Articular chondrocyte of knee joint (primary cell): ENCODE measurements around the gene WDR75. TPM values are rescaled to one million over a fixed set of nuclear protein-coding genes. Genes with fewer than 3 reads are reported as not detected.

Source experiments
- total RNA-seq: library from RNA; depleted of rRNA; stranded (reverse); fragments of >200 nt; gene quantifications from 2 replicates; pipeline ENCODE4 v1.2.3, GENCODE V29; 2012

WDR75 gene
- 43.9 and 44.6 TPM in 2 replicates for total RNA-seq

DNA sequence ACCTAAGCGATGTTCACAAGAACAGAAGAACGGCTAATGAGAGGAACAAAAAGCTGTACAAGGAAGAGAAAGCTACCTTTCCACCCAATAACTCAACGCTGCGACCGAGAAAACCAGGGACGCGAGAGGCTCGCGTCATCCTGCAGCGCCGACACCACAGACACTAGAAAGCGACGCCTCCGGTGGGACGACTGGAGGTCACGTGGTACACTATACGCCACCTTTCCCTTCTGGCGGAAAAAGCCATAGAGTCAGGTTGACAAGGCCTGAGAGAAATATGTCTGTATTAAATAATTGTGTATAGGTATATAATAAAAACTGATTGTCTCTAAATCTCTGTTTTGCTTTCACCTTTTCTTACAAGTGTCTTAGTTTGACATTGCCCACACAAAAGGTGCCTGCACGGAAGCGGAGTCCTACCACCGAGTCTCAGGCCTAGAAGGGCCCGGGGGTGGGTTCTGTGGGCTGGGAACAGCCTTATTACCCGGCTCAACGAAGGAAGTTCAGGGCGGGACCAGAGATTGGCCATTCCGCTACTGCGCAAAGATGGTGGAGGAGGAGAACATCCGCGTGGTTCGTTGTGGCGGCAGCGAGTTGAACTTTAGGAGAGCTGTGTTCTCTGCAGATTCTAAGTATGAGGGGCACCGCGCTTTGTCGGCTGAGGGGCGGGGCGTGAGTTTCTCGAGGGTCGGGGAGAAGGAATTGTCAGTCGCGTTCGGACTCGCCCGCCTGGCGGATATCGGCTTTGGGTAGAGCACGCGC, at the start of gene WDR75:
Gene WDR75 (plus strand): TSS at position 528 of the 762 bp plus-strand sequence. CDS start 19 bp downstream, at position 547.

Other genes with a start within 250 kb of the WDR75 start
- gene SLC40A1, start 139.3 kb downstream of the WDR75 start, total RNA-seq, result 21.6 and 25.7 TPM in 2 replicates
- gene ASNSD1, start 220.0 kb downstream of the WDR75 start, total RNA-seq, result 72.4 TPM in 2 replicates
- 18.7 and 26.8 TPM in 2 replicates for gene ANKAR, start 233.2 kb downstream of the WDR75 start, total RNA-seq